Measurements from ENCODE around the gene TRIM41. TPM values are rescaled to one million over a fixed set of nuclear protein-coding genes. Genes with fewer than 3 reads are reported as not detected.

Gene TRIM41
- total and polyA plus RNA-seq, 9 of the 15 experiments (the other 6 are each of a cell fraction or from before 2014, with no cell fraction given): 1.8 to 47.6 (median 20.9) TPM

- TF ChIP-seq SRF (CRISPR knock-in tag; IDR thresholded peaks at IDR 0.05) (peak in 1 of 2 experiments; percentile 40; a peak in 2 of 4 replicates), SMAD2 (IDR thresholded peaks at IDR 0.05; ENCODE audit: low read depth, low read length) (no peak), KAT2B (IDR thresholded peaks at IDR 0.05; ENCODE audit: low read depth, low read length) (no peak), CHD4 (IDR thresholded peaks at IDR 0.05; ENCODE audit: insufficient read depth, insufficient replicate concordance, low read depth, low read length, poor library complexity, severe bottlenecking) (peak; percentile 67), HDAC3 (IDR thresholded peaks at IDR 0.05; ENCODE audit: borderline replicate concordance, partially characterized antibody) (no peak), USF1 (CRISPR knock-in tag; IDR thresholded peaks at IDR 0.05) (peak; percentile 31; the same call in 1 of the 2 replicates), UBTF (IDR thresholded peaks at IDR 0.05; ENCODE audit: borderline replicate concordance in 1 of 2, low read depth in 2 of 2, low read length in 2 of 2) (peak in 1 of 2 experiments; percentile 74; a peak in 1 of 4 replicates), YBX1 (IDR thresholded peaks at IDR 0.05) (no peak), MXD1 (CRISPR knock-in tag; IDR thresholded peaks at IDR 0.05; ENCODE audit: borderline replicate concordance, poor library complexity, severe bottlenecking) (no peak), YY1 (IDR thresholded peaks at IDR 0.05; ENCODE audit: borderline replicate concordance in 1 of 3, control insufficient read depth in 1 of 3, extremely low read depth in 1 of 3, insufficient read depth in 3 of 3, insufficient read length in 1 of 3, insufficient replicate concordance in 2 of 3, low read depth in 1 of 3, low read length in 2 of 3) (peak in 1 of 3 experiments; percentile 37), MTF1 (CRISPR knock-in tag; IDR thresholded peaks at IDR 0.05; ENCODE audit: borderline replicate concordance) (no peak), POLR3A (IDR thresholded peaks at IDR 0.05; ENCODE audit: borderline replicate concordance, extremely low read depth, insufficient read depth, insufficient read length) (peak; percentile 94), SMC3 (conservative IDR thresholded peaks at IDR 0.05; ENCODE audit: insufficient read depth, low read depth, low read length) (peak; percentile 5; the same call in 1 of the 2 replicates), KLF16 (IDR thresholded peaks at IDR 0.05) (no peak), FOXK1 (CRISPR knock-in tag; IDR thresholded peaks at IDR 0.05; ENCODE audit: borderline replicate concordance) (0 out of 2 replicates have a peak, but pooled peaks have one; percentile 68), ZKSCAN8 (CRISPR knock-in tag; IDR thresholded peaks at IDR 0.05) (0 out of 2 replicates have a peak, but pooled peaks have one; percentile 61)
- TF ChIP-seq, protein P1, sequence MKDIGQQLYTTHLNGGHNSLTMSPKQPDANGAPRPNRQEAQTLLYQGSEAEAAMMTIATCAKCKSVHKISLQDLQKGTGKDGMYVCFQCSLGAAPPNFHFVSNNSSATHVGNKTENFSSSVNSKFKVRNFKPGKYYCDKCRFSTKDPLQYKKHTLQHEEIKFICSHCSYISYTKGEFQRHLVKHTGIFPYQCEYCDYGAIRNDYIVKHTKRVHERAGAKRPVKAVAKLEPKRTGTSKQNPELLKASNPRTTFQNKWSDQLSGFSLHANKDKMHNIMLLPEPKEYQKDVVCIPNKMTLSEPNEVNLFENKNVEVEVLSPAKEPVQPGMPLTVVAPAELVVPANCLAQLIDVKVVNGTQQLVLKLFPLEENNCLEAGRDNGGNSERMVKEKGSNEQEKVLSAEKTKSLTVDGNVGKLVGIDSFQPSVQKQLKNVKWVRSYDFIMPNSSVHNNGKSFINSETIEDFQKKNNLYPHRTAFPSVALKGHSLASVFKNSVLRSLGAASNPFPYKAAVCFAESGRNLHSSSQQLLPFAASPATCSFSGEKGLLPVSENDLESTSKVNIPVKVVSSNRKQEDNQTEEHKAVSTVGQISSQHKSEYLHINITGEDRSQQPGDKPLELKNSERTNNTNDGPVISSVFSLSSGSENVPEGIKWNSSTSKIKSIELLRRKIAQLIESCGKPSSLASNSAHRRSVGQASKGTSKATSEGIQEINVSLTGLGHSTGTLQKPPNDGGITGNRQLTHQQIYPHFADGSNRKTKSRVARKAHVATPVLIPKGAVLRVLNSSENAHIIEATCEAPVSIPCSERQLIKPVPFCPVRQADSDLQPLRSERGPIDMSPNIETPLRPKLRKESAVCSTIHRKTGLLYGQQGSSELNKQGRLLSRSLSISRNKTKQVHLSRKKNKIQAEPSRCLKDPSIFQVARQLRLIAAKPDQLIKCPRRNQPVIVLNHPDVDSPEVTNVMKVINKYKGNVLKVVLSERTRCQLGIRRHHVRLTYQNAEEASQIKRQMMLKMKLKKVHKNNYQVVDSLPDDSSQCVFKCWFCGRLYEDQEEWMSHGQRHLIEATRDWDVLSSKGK (CRISPR knock-in tag; IDR thresholded peaks at IDR 0.05): no peak
Observed at GRCh38 chr5:181187500-181188213, 35.4 kb upstream of the TRIM41 start (continued).

Data from K562 (cell line).